A673 (cell line): ENCODE measurements around the gene LANCL2. TPM values are rescaled to one million over a fixed set of nuclear protein-coding genes. Genes with fewer than 3 reads are reported as not detected.

Experiments used
- BruUV-seq: library from RNA; stranded (reverse); fragments of 400-500 nt; replicated peaks from 2 replicates; lab custom pipeline; 2021; lab: Mats Ljungman, UMichigan
- CTCF ChIA-PET: fragments of 300-600 bp; sonication (Branson Sonifier 250); formaldehyde crosslinking; loops from one replicate; lab custom pipeline; 2022; ENCODE audit warnings: antibody characterized with exemption; lab: Charles Lee
- POLR2A ChIA-PET: fragments of 300-600 bp; sonication (Branson Sonifier 250); formaldehyde crosslinking; loops from one replicate; lab custom pipeline; 2022; ENCODE audit warnings: antibody characterized with exemption; ENCODE audit not compliant: low non-redundant PET; lab: Charles Lee
- DNase-seq: peaks from one replicate; pipeline ENCODE4 v3.0.0-alpha.2; 2015; ENCODE audit warnings: low spot score
- H3K27ac ChIP-seq: fragments of 200-600 bp; sonication (generic); 2 replicates; pipeline ENCODE4 v1.5.1; 2016; ENCODE audit warnings: mixed run types, low read depth, mild to moderate bottlenecking, mixed read lengths, antibody characterized with exemption, low read length; ENCODE audit not compliant: poor library complexity, severe bottlenecking
- H3K27me3 ChIP-seq: fragments of 200-600 bp; sonication (generic); replicated peaks from 2 replicates; pipeline ENCODE4 v1.6.1; 2017; ENCODE audit warnings: mixed run types, low read depth, mild to moderate bottlenecking, mixed read lengths, antibody characterized with exemption, low read length; ENCODE audit not compliant: insufficient read depth, poor library complexity
- H3K36me3 ChIP-seq: fragments of 200-600 bp; sonication (generic); 2 replicates; pipeline ENCODE4 v1.6.1; 2016; ENCODE audit warnings: mixed run types, mild to moderate bottlenecking, mixed read lengths, antibody characterized with exemption, low read length; ENCODE audit not compliant: insufficient read depth, poor library complexity, severe bottlenecking
- H3K4me1 ChIP-seq: fragments of 200-600 bp; sonication (generic); 2 replicates; pipeline ENCODE4 v1.6.1; 2017; ENCODE audit warnings: mixed run types, mild to moderate bottlenecking, mixed read lengths, antibody characterized with exemption, low read length; ENCODE audit not compliant: insufficient read depth, poor library complexity, severe bottlenecking
- H3K4me3 ChIP-seq: fragments of 200-600 bp; sonication (generic); 2 replicates; pipeline ENCODE4 v1.5.1; 2016; ENCODE audit warnings: low read depth, mixed run types, mild to moderate bottlenecking, mixed read lengths, low read length; ENCODE audit not compliant: poor library complexity, severe bottlenecking
- H3K9me3 ChIP-seq: fragments of 200-600 bp; sonication (generic); 2 replicates; pipeline ENCODE4 v1.6.1; 2016; ENCODE audit warnings: mixed run types, low read depth, mild to moderate bottlenecking, mixed read lengths, antibody characterized with exemption, low read length; ENCODE audit not compliant: poor library complexity, severe bottlenecking
- EZH2 ChIP-seq: fragments of 200-600 bp; sonication (generic); IDR thresholded peaks from 2 replicates; pipeline ENCODE4 v1.6.1; 2017; ENCODE audit warnings: borderline replicate concordance, low read depth, mild to moderate bottlenecking, mixed read lengths, antibody characterized with exemption, low read length; ENCODE audit not compliant: poor library complexity, severe bottlenecking
- intact Hi-C: fragments of 100-400 bp; cut with micrococcal nuclease; formaldehyde crosslinking; loops from one replicate; pipeline ENCODE4 v1.10.0; 2022; ENCODE audit not compliant: unreplicated experiment
- total RNA-seq: library from RNA; stranded (reverse); gene quantifications from 2 replicates; pipeline ENCODE4 v1.2.3, GENCODE V29; 2021
- TF ChIP-seq, protein P1 (sequence below): fragments of 300-800, 200-600 bp; sonication (generic); conservative IDR thresholded peaks from 2 replicates; pipeline ENCODE4 v1.5.1; 2017; ENCODE audit warnings: low read depth, mild to moderate bottlenecking, antibody characterized with exemption, low read length, moderate library complexity, mixed read lengths

The LANCL2 gene
- total RNA-seq, 1 experiment from 2014 or later, result 21.3 TPM

DNA sequence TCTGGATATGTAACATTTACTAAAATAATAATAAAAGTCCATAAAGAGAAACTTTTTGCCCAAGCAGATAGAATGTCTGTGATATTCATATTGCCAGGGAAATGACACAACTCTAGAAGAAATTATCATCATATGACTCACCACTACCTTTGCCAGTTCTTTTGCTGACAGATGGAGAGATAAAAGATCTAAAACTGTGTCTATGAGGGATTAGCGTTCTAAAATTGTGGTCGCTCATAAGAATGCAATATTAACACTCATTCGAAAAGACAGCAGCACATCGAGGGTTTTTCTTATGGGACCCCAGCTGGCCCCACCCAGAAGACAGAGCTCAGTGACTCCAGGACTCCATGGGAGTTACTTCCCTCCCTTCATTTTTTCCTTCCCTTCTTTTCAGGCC lies 16.6 kb upstream of the LANCL2 start:
- BruUV-seq, result no TSS peak
- DNase-seq, result peak; percentile 35
- H3K36me3 ChIP-seq, result no peaks in the 10 kb centered on the region
- H3K27ac ChIP-seq, result no peak overlapping the region
- no peaks in the 10 kb centered on the region for H3K4me1 ChIP-seq
- TF ChIP-seq EZH2, result no peak
- TF ChIP-seq, protein P1, sequence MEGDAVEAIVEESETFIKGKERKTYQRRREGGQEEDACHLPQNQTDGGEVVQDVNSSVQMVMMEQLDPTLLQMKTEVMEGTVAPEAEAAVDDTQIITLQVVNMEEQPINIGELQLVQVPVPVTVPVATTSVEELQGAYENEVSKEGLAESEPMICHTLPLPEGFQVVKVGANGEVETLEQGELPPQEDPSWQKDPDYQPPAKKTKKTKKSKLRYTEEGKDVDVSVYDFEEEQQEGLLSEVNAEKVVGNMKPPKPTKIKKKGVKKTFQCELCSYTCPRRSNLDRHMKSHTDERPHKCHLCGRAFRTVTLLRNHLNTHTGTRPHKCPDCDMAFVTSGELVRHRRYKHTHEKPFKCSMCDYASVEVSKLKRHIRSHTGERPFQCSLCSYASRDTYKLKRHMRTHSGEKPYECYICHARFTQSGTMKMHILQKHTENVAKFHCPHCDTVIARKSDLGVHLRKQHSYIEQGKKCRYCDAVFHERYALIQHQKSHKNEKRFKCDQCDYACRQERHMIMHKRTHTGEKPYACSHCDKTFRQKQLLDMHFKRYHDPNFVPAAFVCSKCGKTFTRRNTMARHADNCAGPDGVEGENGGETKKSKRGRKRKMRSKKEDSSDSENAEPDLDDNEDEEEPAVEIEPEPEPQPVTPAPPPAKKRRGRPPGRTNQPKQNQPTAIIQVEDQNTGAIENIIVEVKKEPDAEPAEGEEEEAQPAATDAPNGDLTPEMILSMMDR, result no peak
- H3K9me3 ChIP-seq, result no peaks in the 10 kb centered on the region
- ChIA-PET CTCF (no interaction called here), POLR2A (no interaction called here)
- no peaks in the 10 kb centered on the region for H3K27me3 ChIP-seq
- no peak overlapping the region for H3K4me3 ChIP-seq
- intact Hi-C loops, result no loop called here

DNA sequence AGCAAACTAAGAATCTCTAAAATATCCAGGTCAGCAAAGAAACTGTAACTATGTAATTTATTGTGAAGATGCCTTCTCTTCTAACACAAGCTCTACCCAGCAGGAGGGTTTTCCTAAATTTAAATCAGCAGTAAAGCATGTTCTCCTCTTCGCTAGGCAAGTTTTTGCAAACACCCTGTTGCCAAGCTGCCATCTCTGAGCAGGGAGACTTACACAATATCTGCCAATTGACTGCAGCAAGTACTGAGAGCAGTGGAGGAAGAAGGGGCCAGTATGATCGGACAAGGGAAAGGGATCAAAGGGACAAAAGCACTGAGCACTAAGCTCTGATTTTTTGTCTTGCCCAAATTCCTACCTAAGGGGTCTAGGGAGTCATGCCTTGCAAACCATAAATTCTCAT lies 16.0 kb upstream of the LANCL2 start:
- H3K36me3 ChIP-seq, result no peaks in the 10 kb centered on the region
- POLR2A ChIA-PET, result no interaction called here
- no peak overlapping the region for H3K4me3 ChIP-seq
- no peaks in the 10 kb centered on the region for H3K4me1 ChIP-seq
- peak; percentile 39 for DNase-seq
- TF ChIP-seq, protein P1, result no peak
- no peak for TF ChIP-seq EZH2
- CTCF ChIA-PET, result no interaction called here
- intact Hi-C loops, result no loop called here
- no peaks in the 10 kb centered on the region for H3K27me3 ChIP-seq
- no peak overlapping the region for H3K27ac ChIP-seq
- BruUV-seq, result no TSS peak
- H3K9me3 ChIP-seq, result no peaks in the 10 kb centered on the region

DNA sequence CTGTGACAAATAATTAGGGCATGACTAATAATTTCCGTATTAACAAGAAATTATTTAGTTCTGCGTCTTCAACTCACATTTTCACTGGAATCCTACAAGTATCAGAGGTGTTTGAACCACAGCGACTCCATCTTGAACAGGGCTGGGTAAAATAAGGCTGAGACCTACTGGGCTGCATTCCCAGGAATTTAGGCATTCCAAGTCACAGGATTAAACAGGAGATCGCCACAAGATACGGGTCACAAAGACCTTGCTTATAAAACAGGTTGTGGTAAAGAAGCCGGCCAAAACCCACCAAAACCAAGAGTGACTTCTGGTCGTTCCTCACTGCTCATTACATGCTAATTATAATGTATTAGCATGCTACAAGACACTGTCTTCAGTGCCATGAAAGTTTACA lies 14.9 kb upstream of the LANCL2 start:
- H3K27ac ChIP-seq, result no peak overlapping the region
- no peak overlapping the region for H3K4me3 ChIP-seq
- no peaks in the 10 kb centered on the region for H3K36me3 ChIP-seq
- no peaks in the 10 kb centered on the region for H3K4me1 ChIP-seq
- intact Hi-C loops, result no loop called here
- no peaks in the 10 kb centered on the region for H3K9me3 ChIP-seq
- ChIA-PET POLR2A (no interaction called here), CTCF (no interaction called here)
- no TSS peak for BruUV-seq
- TF ChIP-seq, protein P1, result no peak
- no peak for TF ChIP-seq EZH2
- H3K27me3 ChIP-seq, result no peaks in the 10 kb centered on the region
- no peak for DNase-seq
